ENCODE measurements around the gene KCND3. TPM values are rescaled to one million over a fixed set of nuclear protein-coding genes. Genes with fewer than 3 reads are reported as not detected.

Gene KCND3
- total RNA-seq, 1 experiment from 2014 or later, result 0.15 TPM

- Histone ChIP-seq H3K9me3 (ENCODE audit: control insufficient read depth, low read depth, low read length) (no peaks in the 10 kb centered on the region), H3K23me2 (ENCODE audit: insufficient read length, low read depth, low read length, poor library complexity, severe bottlenecking) (no peaks in the 10 kb centered on the region), H3K4ac (ENCODE audit: low read depth, low read length) (no peak overlapping the region), H2BK20ac (ENCODE audit: low read depth, low read length, poor library complexity, severe bottlenecking) (no peak overlapping the region), H3K79me2 (ENCODE audit: insufficient read depth, low read length) (no peaks in the 10 kb centered on the region), H3K27ac (ENCODE audit: insufficient read length, low read depth, low read length) (no peak overlapping the region), H3K27me3 (ENCODE audit: insufficient read depth, low read length) (no peaks in the 10 kb centered on the region), H3K56ac (ENCODE audit: insufficient read length, low read depth, low read length) (no peak overlapping the region), H4K91ac (ENCODE audit: insufficient read length, low read depth, low read length) (no peak overlapping the region), H3K79me1 (ENCODE audit: insufficient read depth, low read depth, low read length, poor library complexity, severe bottlenecking) (no peaks in the 10 kb centered on the region), H2AFZ (ENCODE audit: low read length) (no peak overlapping the region), H4K20me1 (ENCODE audit: control insufficient read depth, insufficient read depth, insufficient read length) (no peaks in the 10 kb centered on the region), H2BK12ac (ENCODE audit: insufficient read length, low read depth, low read length) (no peak overlapping the region), H2BK120ac (ENCODE audit: low read depth, low read length, poor library complexity, severe bottlenecking) (no peak overlapping the region), H2BK5ac (ENCODE audit: insufficient read length, low read length) (no peak overlapping the region), H2AK5ac (ENCODE audit: insufficient read length, low read length) (no peak overlapping the region), H3K14ac (ENCODE audit: insufficient read depth, low read length) (no peak overlapping the region), H3K18ac (ENCODE audit: insufficient read length, low read depth, low read length) (no peak overlapping the region), H4K5ac (ENCODE audit: insufficient read length, low read depth, low read length) (no peak overlapping the region), H3K9ac (ENCODE audit: extremely low read depth, insufficient read length, low read length) (no peak overlapping the region), H3K23ac (ENCODE audit: insufficient read length, low read depth, low read length) (no peak overlapping the region), H3K4me2 (ENCODE audit: insufficient read depth, insufficient read length, low read length) (no peak overlapping the region), H3K4me1 (ENCODE audit: insufficient read depth, low read length) (no peaks in the 10 kb centered on the region), H3T11ph (ENCODE audit: low read length) (no peak overlapping the region), H2BK15ac (ENCODE audit: low read depth, low read length) (no peak overlapping the region), H4K8ac (replicated peaks; ENCODE audit: insufficient read length, low read depth, low read length) (no peak overlapping the region)
- Mint-ChIP-seq H3K36me3 (ENCODE audit: insufficient read depth in 1 of 3, low read depth in 3 of 3) (no peaks in the 10 kb centered on the region), H3K27ac (no peak overlapping the region), H3K27me3 (ENCODE audit: low read depth) (peaks cover 1% of the 10 kb centered on the region), H3K4me3 (no peak overlapping the region), H3K9me3 (no peaks in the 10 kb centered on the region), H3K4me1 (peaks cover 6 to 23% of the 10 kb centered on the region in 2 experiments)
- TF ChIP-seq CTCF (conservative IDR thresholded peaks at IDR 0.05), result no peak
- no peak for DNase-seq
- WGBS (ENCODE audit: extremely low coverage, insufficient read length, low lambda C conversion rate), result no CpG with 5 or more reads among the region's 7 CpGs
Observed at GRCh38 chr1:111878091-111878490, 111.4 kb downstream of the KCND3 start.

Measured in H9 (cell line).